H1 (cell line): Measurements from ENCODE around the gene SNAP47.

Experiments used
- CHD2 ChIP-seq: IDR thresholded peaks from 2 replicates; pipeline ENCODE4 v1.6.1; 2012; ENCODE audit warnings: low read length, improper control_type of control experiment
- EGR1 ChIP-seq: IDR thresholded peaks from 2 replicates; pipeline ENCODE4 v1.6.1; 2011; ENCODE audit warnings: low read depth, low read length, borderline replicate concordance
- EP300 ChIP-seq, 2 experiments: IDR thresholded peaks; 1 replicate in 1 of 2; 2 replicates in 1 of 2; pipeline ENCODE4 v1.6.1; 2011 to 2012; ENCODE audit warnings: low read depth in 2 of 2, low read length in 2 of 2, mild to moderate bottlenecking in 2 of 2, borderline replicate concordance in 1 of 2, inconsistent platforms in 1 of 2, moderate library complexity in 1 of 2
- MAFK ChIP-seq: IDR thresholded peaks from 2 replicates; pipeline ENCODE4 v1.6.1; 2012; ENCODE audit warnings: low read depth, mild to moderate bottlenecking, improper control_type of control experiment, low read length
- MAX ChIP-seq: IDR thresholded peaks from 2 replicates; pipeline ENCODE4 v1.6.1; 2012; ENCODE audit warnings: inconsistent platforms
- RAD21 ChIP-seq, 2 experiments: IDR thresholded peaks in 1 of 2; conservative IDR thresholded peaks in 1 of 2; 2 replicates each; pipeline ENCODE4 v1.6.1; 2011; ENCODE audit warnings: low read depth in 2 of 2, low read length in 2 of 2, improper control_type of control experiment in 1 of 2, inconsistent platforms in 1 of 2, mild to moderate bottlenecking in 1 of 2, moderate library complexity in 1 of 2
- RBBP5 ChIP-seq: IDR thresholded peaks from 2 replicates; pipeline ENCODE4 v1.7.1; 2012; ENCODE audit warnings: low read depth, mild to moderate bottlenecking, inconsistent platforms, low read length, moderate library complexity, borderline replicate concordance
- TEAD4 ChIP-seq: IDR thresholded peaks from 2 replicates; pipeline ENCODE4 v1.6.1; 2012; ENCODE audit warnings: low read depth, low read length, inconsistent platforms, mixed read lengths

- TF ChIP-seq RAD21 (IDR thresholded peaks at IDR 0.05 in 1 of 2, conservative IDR thresholded peaks at IDR 0.05 in 1 of 2; ENCODE audit: low read depth in 2 of 2, low read length in 2 of 2) (no peak), MAX (no peak), EP300 (IDR thresholded peaks at IDR 0.05; ENCODE audit: borderline replicate concordance in 1 of 2, low read depth in 2 of 2, low read length in 2 of 2) (no peak), RBBP5 (no peak), MAFK (no peak), TEAD4 (no peak), CHD2 (no peak), EGR1 (no peak)
These were observed 41.9 kb downstream of the SNAP47 start for GRCh38 chr1:227777156-227777555.
